ENCODE data around the gene ITGB8.

DNA sequence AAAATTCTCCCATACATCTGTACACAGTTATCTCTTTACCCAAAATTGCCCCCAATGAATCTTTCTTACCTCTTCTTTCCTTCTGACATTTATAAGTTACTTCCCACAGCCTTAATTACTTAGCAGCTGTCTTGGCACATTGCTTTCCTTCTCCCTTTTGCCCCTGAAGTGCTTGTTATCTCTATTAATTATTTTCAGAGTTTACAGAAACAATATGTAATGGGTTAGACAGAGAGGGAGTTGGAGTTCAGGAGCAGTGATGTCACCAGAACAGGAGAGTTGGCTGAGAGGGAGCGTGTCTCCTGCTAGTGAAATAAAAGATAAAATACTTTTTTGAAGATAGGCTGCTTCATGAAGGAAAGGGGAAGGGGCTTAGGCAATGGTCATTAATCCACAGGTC, 57.4 kb downstream of the ITGB8 start:
- TF ChIP-seq, protein P1, sequence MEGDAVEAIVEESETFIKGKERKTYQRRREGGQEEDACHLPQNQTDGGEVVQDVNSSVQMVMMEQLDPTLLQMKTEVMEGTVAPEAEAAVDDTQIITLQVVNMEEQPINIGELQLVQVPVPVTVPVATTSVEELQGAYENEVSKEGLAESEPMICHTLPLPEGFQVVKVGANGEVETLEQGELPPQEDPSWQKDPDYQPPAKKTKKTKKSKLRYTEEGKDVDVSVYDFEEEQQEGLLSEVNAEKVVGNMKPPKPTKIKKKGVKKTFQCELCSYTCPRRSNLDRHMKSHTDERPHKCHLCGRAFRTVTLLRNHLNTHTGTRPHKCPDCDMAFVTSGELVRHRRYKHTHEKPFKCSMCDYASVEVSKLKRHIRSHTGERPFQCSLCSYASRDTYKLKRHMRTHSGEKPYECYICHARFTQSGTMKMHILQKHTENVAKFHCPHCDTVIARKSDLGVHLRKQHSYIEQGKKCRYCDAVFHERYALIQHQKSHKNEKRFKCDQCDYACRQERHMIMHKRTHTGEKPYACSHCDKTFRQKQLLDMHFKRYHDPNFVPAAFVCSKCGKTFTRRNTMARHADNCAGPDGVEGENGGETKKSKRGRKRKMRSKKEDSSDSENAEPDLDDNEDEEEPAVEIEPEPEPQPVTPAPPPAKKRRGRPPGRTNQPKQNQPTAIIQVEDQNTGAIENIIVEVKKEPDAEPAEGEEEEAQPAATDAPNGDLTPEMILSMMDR (IDR thresholded peaks at IDR 0.05) = no peak
- no peak for TF ChIP-seq ZFX (IDR thresholded peaks at IDR 0.05; ENCODE audit: borderline replicate concordance)

Measured in 22Rv1 (cell line).